ENCODE data around the gene SDHAF3.

GRCh38 chr7:97218767-97219166 lies 101.3 kb downstream of the SDHAF3 start:
- TF ChIP-seq CTCF (IDR thresholded peaks at IDR 0.05; ENCODE audit: low read depth, low read length, missing input control) = no peak
- no peak for TF ChIP-seq GABPA (IDR thresholded peaks at IDR 0.05 in 1 of 2, conservative IDR thresholded peaks at IDR 0.05 in 1 of 2)
- peak; percentile 82 for TF ChIP-seq ZBTB33 (IDR thresholded peaks at IDR 0.05)
